Suprapubic skin (tissue), 4 donors: ENCODE measurements around the gene EMSY. TPM values are rescaled to one million over a fixed set of nuclear protein-coding genes. Genes with fewer than 3 reads are reported as not detected.

Source experiments
- DNase-seq, 2 donors: peaks; one replicate each; pipeline ENCODE4 v3.0.0-alpha.2; 2019; ENCODE audit warnings: low spot score in 2 of 2
- H3K27ac ChIP-seq: fragments of 200-600 bp; sonication (generic); one replicate; pipeline ENCODE4 v1.5.1; 2019
- H3K27me3 ChIP-seq: fragments of 200-600 bp; sonication (generic); one replicate; pipeline ENCODE4 v1.5.1; 2019
- H3K36me3 ChIP-seq: fragments of 200-600 bp; sonication (generic); one replicate; pipeline ENCODE4 v1.5.1; 2019
- H3K4me1 ChIP-seq: fragments of 200-600 bp; sonication (generic); one replicate; pipeline ENCODE4 v1.5.1; 2019
- H3K4me3 ChIP-seq: fragments of 200-600 bp; sonication (generic); one replicate; pipeline ENCODE4 v1.5.1; 2019; ENCODE audit warnings: mild to moderate bottlenecking
- H3K9me3 ChIP-seq: fragments of 200-600 bp; sonication (generic); one replicate; pipeline ENCODE4 v1.5.1; 2019
- CTCF ChIP-seq, 2 donors: fragments of 200-600 bp in 1 of 2; fragments of 450-650 bp in 1 of 2; sonication (generic) in 1 of 2; IDR thresholded peaks; one replicate each; pipeline ENCODE4 v1.5.1; 2016 to 2019; ENCODE audit warnings: antibody characterized with exemption in 2 of 2, mild to moderate bottlenecking in 1 of 2, moderate library complexity in 1 of 2
- EP300 ChIP-seq: sonication (generic); formaldehyde crosslinking; IDR thresholded peaks from one replicate; pipeline ENCODE4 v1.6.1; 2017; ENCODE audit warnings: antibody characterized with exemption
- POLR2A ChIP-seq, 2 donors: fragments of 450-650 bp; IDR thresholded peaks; one replicate each; pipeline ENCODE4 v1.6.1; 2017; ENCODE audit warnings: antibody characterized with exemption in 2 of 2, mild to moderate bottlenecking in 2 of 2, moderate library complexity in 2 of 2
- POLR2AphosphoS5 ChIP-seq, 3 donors: sonication (generic); formaldehyde crosslinking; IDR thresholded peaks; one replicate each; pipeline ENCODE4 v1.6.1; 2017; ENCODE audit warnings: antibody characterized with exemption in 3 of 3
- WGBS: methylation state at CpG from one replicate; pipeline ENCODE4 v1.1.5; 2018; 5-methylcytosine and 5-hydroxymethylcytosine counted together
- total RNA-seq, 4 donors: library from RNA; depleted of rRNA; stranded (reverse); fragments of >200 nt; gene quantifications; one replicate each; pipeline ENCODE4 v1.1.0, GENCODE V29; 2016

EMSY gene
- total RNA-seq, 4 donors from 2014 or later: 32.2 to 36.8 (median 33.2) TPM

GRCh38 chr11:76601272-76601671, 156.5 kb downstream of the EMSY start:
- H3K4me1 ChIP-seq: peaks cover 43% of the 10 kb centered on the region
- WGBS: 81% methylated on average over 7 of the region's 7 CpGs
- H3K9me3 ChIP-seq: no peaks in the 10 kb centered on the region
- no peaks in the 10 kb centered on the region for H3K36me3 ChIP-seq
- H3K4me3 ChIP-seq: no peak overlapping the region
- H3K27ac ChIP-seq: no peak overlapping the region
- no peak for TF ChIP-seq EP300
- no peak for TF ChIP-seq CTCF (IDR thresholded peaks at IDR 0.05)
- no peak for TF ChIP-seq POLR2AphosphoS5 (IDR thresholded peaks at IDR 0.05)
- TF ChIP-seq POLR2A (IDR thresholded peaks at IDR 0.05): no peak
- peak in 1 of 2 donors; percentile 38 for DNase-seq
- no peaks in the 10 kb centered on the region for H3K27me3 ChIP-seq

- Histone ChIP-seq H3K36me3 (no peaks in the 10 kb centered on the region), H3K4me3 (no peak overlapping the region), H3K27me3 (no peaks in the 10 kb centered on the region), H3K4me1 (peaks cover 47% of the 10 kb centered on the region), H3K27ac (peak overlapping the region; percentile 54), H3K9me3 (no peaks in the 10 kb centered on the region)
- WGBS: 51% methylated on average over 3 of the region's 3 CpGs
- no peak for TF ChIP-seq POLR2AphosphoS5 (IDR thresholded peaks at IDR 0.05)
- TF ChIP-seq CTCF (IDR thresholded peaks at IDR 0.05): no peak
- no peak for TF ChIP-seq POLR2A (IDR thresholded peaks at IDR 0.05)
- no peak for TF ChIP-seq EP300
- peak in 1 of 2 donors; percentile 55 for DNase-seq
Observed at GRCh38 chr11:76601724-76602123, 156.9 kb downstream of the EMSY start.

GRCh38 chr11:76602431-76602861, 157.6 kb downstream of the EMSY start:
- WGBS: 44% methylated on average over 7 of the region's 8 CpGs

More at GRCh38 chr11:76602431-76602861, 157.6 kb downstream of the EMSY start:
- peak in 1 of 3 donors; percentile 58 for TF ChIP-seq POLR2AphosphoS5 (IDR thresholded peaks at IDR 0.05)
- TF ChIP-seq POLR2A (IDR thresholded peaks at IDR 0.05): no peak
- Histone ChIP-seq H3K9me3 (no peaks in the 10 kb centered on the region), H3K27me3 (no peaks in the 10 kb centered on the region), H3K4me3 (no peak overlapping the region), H3K27ac (peak overlapping the region; percentile 54), H3K4me1 (peaks cover 48% of the 10 kb centered on the region), H3K36me3 (no peaks in the 10 kb centered on the region)
- peak; percentile 80 to 87 for DNase-seq

Other genes starting within 250 kb of the EMSY start
- gene WNT11, start 238.5 kb upstream of the EMSY start, total RNA-seq: 10 to 100 TPM in 2 of 4 donors, 1 to 10 TPM in 2; 7.8 to 19.5 (median 11.0) TPM
- 10 to 100 TPM; 19.1 to 28.5 (median 23.6) TPM for gene THAP12, start 63.9 kb upstream of the EMSY start, total RNA-seq
- 1 to 10 TPM in 2 of 4 donors, under 1 TPM in 2; 0.36 to 2.5 (median 1.1) TPM for gene GVQW3, start 63.7 kb upstream of the EMSY start, total RNA-seq
- 10 to 100 TPM; 10.4 to 23.2 (median 17.5) TPM for gene LRRC32, start 225.7 kb downstream of the EMSY start, total RNA-seq